Mesothelial cell of epicardium (in vitro differentiated cells): Measurements from ENCODE around the gene CDH4. TPM values are rescaled to one million over a fixed set of nuclear protein-coding genes. Genes with fewer than 3 reads are reported as not detected.

Source experiments
- DNase-seq, 2 experiments: peaks; one replicate each; pipeline ENCODE4 v3.0.0; 2021; ENCODE audit warnings: low spot score in 2 of 2; ENCODE audit not compliant: unreplicated experiment in 2 of 2
- H3K27ac Mint-ChIP-seq: 2 replicates; pipeline ENCODE4 v1.8.0; 2021; ENCODE audit warnings: mixed read lengths
- H3K27me3 Mint-ChIP-seq: 2 replicates; pipeline ENCODE4 v1.8.0; 2021; ENCODE audit warnings: low read depth, mixed read lengths
- H3K36me3 Mint-ChIP-seq: 2 replicates; pipeline ENCODE4 v1.8.0; 2021; ENCODE audit warnings: mixed read lengths
- H3K4me1 Mint-ChIP-seq: 2 replicates; pipeline ENCODE4 v1.8.0; 2021; ENCODE audit warnings: mixed read lengths
- H3K4me3 Mint-ChIP-seq: 2 replicates; pipeline ENCODE4 v1.8.0; 2021; ENCODE audit warnings: mild to moderate bottlenecking, moderate library complexity, mixed read lengths
- H3K9me3 Mint-ChIP-seq: 2 replicates; pipeline ENCODE4 v1.8.0; 2021; ENCODE audit warnings: mixed read lengths
- microRNA-seq: library from miRNA; unstranded; fragments of <30 nt; microRNA quantifications from one replicate; pipeline ENCODE4 v1.2.0, GENCODE V29; 2021; ENCODE audit warnings: inconsistent platforms, mixed read lengths
- total RNA-seq: library from RNA; stranded (reverse); gene quantifications from 3 replicates; pipeline ENCODE4 v1.2.1, GENCODE V29; 2021
- TF ChIP-seq, protein P1 (sequence below): fragments of 200-600 bp; sonication (generic); IDR thresholded peaks from one replicate; pipeline ENCODE4 v1.5.0; 2021; ENCODE audit warnings: antibody characterized with exemption; ENCODE audit not compliant: unreplicated experiment

CDH4 gene
- total RNA-seq, 1 donor from 2014 or later = 1.1 TPM

DNA sequence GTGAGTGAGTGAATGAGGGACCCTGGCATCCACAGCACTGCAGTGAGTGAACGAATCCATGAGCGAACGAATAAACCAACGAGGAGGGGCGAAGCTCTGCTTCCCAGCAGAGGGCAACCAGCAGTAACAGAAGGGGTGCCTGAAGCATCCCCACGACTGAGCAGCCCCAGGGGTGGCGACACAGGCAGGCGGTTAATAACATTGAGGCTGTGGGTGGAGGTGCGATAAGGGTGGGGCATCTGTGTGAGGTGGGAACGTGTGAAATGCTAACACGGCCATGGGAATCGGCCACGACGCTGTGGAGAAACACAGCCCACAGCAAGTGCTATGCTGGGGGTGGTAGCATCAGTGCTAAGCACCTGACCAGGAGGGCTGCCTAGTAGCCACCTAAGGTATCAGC, 737.7 kb downstream of the CDH4 start:
- TF ChIP-seq, protein P1, sequence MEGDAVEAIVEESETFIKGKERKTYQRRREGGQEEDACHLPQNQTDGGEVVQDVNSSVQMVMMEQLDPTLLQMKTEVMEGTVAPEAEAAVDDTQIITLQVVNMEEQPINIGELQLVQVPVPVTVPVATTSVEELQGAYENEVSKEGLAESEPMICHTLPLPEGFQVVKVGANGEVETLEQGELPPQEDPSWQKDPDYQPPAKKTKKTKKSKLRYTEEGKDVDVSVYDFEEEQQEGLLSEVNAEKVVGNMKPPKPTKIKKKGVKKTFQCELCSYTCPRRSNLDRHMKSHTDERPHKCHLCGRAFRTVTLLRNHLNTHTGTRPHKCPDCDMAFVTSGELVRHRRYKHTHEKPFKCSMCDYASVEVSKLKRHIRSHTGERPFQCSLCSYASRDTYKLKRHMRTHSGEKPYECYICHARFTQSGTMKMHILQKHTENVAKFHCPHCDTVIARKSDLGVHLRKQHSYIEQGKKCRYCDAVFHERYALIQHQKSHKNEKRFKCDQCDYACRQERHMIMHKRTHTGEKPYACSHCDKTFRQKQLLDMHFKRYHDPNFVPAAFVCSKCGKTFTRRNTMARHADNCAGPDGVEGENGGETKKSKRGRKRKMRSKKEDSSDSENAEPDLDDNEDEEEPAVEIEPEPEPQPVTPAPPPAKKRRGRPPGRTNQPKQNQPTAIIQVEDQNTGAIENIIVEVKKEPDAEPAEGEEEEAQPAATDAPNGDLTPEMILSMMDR = no peak
- H3K36me3 Mint-ChIP-seq = peaks cover 67% of the 10 kb centered on the region
- no peaks in the 10 kb centered on the region for H3K4me1 Mint-ChIP-seq
- peaks cover 32% of the 10 kb centered on the region for H3K9me3 Mint-ChIP-seq
- DNase-seq = no peak
- no peaks in the 10 kb centered on the region for H3K27me3 Mint-ChIP-seq
- H3K4me3 Mint-ChIP-seq = no peak overlapping the region
- H3K27ac Mint-ChIP-seq = no peak overlapping the region

Small RNAs within 50 kb of the gene (microRNA-seq; reads per million reads assigned to microRNA genes)
- not detected for gene MIR1257
